AG04449 (cell line): Measurements from ENCODE around the gene TRIML2.

Experiments
- CTCF ChIA-PET: fragments of 350-600 bp; formaldehyde crosslinking; extraction: SDS; loops from one replicate; lab custom pipeline; 2021; ENCODE audit warnings: antibody characterized with exemption; lab: Yijun Ruan, JAX
- POLR2A ChIA-PET: fragments of 400-600, 350-600 bp; formaldehyde crosslinking; extraction: SDS; loops from one replicate; lab custom pipeline; 2020; ENCODE audit warnings: antibody characterized with exemption, inconsistent platforms; lab: Yijun Ruan, JAX
- DNase-seq: peaks from one replicate; pipeline ENCODE4 v3.0.0-alpha.2; 2010; ENCODE audit warnings: low read depth, low spot score
- H3K4me3 ChIP-seq: 2 replicates; pipeline ENCODE4 v1.5.1; 2011; ENCODE audit warnings: low read depth, mild to moderate bottlenecking, control low read depth, low read length
- TF ChIP-seq, protein P1 (sequence below): IDR thresholded peaks from one replicate; pipeline ENCODE4 v1.5.1; 2011; ENCODE audit warnings: mild to moderate bottlenecking, moderate library complexity, low read length, control low read depth, inconsistent platforms; ENCODE audit not compliant: insufficient read depth; ENCODE audit errors: missing control alignments

TRIML2 gene, protein sequence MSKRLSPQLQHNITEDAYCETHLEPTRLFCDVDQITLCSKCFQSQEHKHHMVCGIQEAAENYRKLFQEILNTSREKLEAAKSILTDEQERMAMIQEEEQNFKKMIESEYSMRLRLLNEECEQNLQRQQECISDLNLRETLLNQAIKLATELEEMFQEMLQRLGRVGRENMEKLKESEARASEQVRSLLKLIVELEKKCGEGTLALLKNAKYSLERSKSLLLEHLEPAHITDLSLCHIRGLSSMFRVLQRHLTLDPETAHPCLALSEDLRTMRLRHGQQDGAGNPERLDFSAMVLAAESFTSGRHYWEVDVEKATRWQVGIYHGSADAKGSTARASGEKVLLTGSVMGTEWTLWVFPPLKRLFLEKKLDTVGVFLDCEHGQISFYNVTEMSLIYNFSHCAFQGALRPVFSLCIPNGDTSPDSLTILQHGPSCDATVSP

DNA sequence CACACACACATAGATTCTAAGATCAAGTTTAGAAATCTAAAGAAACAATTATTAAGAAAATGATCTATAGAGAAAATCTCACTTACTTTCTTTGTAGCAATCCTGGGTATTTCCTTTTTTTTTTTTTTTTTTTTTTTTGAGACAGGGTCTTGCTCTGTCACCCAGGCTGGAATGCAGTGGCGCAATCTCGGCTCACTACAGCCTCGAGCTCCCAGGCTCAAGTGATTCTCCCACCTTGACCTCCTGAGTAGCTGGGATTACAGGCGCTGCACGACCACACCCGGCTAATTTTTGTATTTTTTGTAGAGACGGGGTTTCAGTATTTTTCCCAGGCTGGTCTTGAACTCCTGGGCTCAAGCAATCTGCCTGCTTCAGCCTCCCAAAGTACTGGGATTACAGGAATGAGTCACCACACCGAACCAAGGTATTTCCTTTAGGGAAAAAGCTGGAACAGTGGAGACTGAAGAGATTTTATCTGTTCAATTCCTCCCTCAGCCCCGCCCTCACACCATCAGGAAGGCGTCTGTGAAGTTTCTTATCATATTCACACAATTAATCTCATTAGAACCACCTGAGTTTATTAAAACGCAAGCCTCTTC is at the start of gene TRIML2:
TSS of gene TRIML2 (minus strand) at position 447 of the 599 bp plus-strand sequence. CDS start 4,235 bp downstream, outside the sequence.
- POLR2A ChIA-PET, result no interaction called here
- CTCF ChIA-PET, result no interaction called here
- no peak for DNase-seq
- TF ChIP-seq, protein P1, sequence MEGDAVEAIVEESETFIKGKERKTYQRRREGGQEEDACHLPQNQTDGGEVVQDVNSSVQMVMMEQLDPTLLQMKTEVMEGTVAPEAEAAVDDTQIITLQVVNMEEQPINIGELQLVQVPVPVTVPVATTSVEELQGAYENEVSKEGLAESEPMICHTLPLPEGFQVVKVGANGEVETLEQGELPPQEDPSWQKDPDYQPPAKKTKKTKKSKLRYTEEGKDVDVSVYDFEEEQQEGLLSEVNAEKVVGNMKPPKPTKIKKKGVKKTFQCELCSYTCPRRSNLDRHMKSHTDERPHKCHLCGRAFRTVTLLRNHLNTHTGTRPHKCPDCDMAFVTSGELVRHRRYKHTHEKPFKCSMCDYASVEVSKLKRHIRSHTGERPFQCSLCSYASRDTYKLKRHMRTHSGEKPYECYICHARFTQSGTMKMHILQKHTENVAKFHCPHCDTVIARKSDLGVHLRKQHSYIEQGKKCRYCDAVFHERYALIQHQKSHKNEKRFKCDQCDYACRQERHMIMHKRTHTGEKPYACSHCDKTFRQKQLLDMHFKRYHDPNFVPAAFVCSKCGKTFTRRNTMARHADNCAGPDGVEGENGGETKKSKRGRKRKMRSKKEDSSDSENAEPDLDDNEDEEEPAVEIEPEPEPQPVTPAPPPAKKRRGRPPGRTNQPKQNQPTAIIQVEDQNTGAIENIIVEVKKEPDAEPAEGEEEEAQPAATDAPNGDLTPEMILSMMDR, result no peak
- no peak within 1 kb of the TSS for H3K4me3 ChIP-seq

DNA sequence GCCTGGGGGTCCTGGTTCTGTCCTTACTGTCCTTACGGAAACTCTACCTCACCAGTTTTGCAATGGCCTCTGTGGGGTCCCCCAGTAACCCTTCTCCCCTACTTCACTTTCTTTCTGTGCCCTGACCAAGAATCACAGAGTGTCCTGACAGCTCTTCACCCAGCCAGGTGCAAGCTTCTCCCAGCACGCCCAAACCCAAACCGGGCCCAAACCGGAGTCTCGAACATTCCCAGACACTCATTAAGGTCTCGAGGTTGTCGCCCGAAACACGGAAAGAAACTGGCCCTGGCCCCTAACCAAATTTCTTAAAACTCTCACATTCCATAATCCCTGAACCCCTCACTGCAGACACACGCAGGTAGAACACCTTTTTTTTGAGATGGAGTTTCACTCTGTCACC is 48.9 kb upstream of the TRIML2 start:
- ChIA-PET POLR2A (no interaction called here), CTCF (no interaction called here)
- H3K4me3 ChIP-seq, result no peak overlapping the region
- no peak for DNase-seq
- TF ChIP-seq, protein P1, result no peak

DNA sequence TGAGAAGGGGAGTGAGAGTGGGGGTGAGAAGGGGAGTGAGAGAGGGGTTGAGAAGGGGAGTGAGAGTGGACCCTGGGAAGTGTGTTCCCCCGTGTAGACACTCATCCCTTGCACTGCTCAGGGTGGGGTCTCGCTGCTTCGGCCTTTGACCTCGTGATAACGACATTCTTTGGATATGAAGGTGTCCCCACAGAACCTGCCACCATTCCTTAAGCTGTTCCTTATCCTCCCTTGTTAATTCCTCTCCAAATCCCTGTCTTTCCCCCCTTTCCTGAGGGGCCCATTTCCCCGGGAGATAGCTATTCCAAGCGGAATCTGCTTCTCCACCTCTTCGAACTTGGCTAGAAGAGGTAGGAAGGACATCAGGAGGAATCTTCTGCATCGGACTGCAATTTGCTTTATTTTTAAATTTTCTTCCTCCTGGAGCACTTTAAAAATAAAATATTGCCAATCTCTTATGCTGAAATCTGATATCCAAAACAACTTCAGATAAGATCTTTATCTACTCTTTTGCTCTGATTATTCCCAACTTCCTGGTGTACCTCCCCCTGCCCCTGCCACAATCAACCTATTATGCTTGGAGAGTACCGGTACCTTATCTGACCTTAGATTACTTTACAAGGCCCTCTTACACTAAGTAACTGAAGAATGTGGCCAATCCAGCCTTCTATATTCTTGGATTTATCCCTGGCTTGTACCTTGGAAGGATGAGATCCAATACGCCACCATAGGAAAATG is 45.4 kb upstream of the TRIML2 start:
- POLR2A ChIA-PET, result no interaction called here
- TF ChIP-seq, protein P1, result no peak
- no peak overlapping the region for H3K4me3 ChIP-seq
- no peak for DNase-seq
- CTCF ChIA-PET, result no interaction called here

DNA sequence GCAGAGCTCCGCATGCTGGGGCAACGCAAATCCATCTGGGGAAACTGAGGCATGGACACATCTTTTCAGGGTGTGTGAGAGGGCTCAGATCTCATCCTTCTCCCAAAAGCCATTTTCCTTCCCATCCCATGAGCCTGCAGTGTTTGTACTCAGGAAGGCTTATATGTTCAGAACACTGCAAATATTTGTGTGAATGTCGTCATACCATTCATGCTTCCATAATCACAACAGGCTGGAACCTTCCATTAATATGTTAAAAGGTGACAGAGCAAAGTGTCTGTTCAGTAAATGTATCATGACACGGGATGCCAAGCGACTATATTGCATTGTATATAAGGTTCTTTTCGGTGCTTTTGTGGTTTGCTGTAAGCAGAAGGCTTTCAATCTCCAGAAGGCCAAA is 38.4 kb upstream of the TRIML2 start:
- no peak overlapping the region for H3K4me3 ChIP-seq
- TF ChIP-seq, protein P1, result no peak
- DNase-seq, result no peak
- CTCF ChIA-PET, result no interaction called here
- POLR2A ChIA-PET, result no interaction called here

DNA sequence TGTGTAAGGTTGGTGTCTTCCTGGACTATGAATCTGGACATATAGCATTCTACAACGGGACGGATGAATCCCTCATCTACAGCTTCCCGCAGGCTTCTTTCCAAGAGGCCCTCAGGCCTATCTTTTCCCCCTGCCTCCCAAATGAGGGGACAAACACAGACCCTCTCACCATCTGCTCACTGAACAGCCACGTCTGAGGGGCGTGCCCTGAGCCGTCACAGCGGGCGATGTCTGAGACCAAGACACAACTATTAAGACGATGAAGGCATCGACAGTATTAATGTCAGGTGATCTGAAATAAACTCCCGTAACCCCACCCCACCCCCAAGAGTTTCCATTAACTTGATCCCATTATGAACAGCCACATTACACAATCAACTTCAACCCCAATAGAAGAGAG is 37.8 kb upstream of the TRIML2 start:
- TF ChIP-seq, protein P1, result no peak
- POLR2A ChIA-PET, result no interaction called here
- CTCF ChIA-PET, result no interaction called here
- no peak overlapping the region for H3K4me3 ChIP-seq
- no peak for DNase-seq

DNA sequence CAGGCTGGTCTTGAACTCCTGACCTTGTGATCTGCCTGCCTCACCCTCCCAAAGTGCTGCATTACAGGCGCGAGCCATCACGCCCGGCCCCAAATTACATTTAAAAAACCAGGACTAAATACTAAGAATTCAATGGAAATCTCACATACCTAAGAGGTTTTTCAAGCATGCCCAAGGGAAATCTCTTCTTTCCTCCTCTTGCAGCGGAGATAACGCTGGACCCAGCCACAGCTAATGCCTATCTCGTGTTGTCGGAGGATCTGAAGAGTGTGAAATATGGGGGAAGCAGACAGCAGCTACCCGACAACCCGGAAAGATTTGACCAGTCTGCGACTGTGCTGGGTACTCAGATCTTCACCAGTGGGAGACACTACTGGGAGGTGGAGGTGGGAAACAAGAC is 37.2 kb upstream of the TRIML2 start:
- DNase-seq, result no peak
- ChIA-PET CTCF (no interaction called here), POLR2A (no interaction called here)
- H3K4me3 ChIP-seq, result no peak overlapping the region
- TF ChIP-seq, protein P1, result no peak
